HCT116 (cell line): ENCODE measurements around the gene PCGF2. TPM values are rescaled to one million over a fixed set of nuclear protein-coding genes. Genes with fewer than 3 reads are reported as not detected.

Experiments
- ATAC-seq: fragments of 200-7000 bp; cut with Tn5 transposase; 2 replicates; pipeline ENCODE4 v1.9.1; 2020; ENCODE audit warnings: mild to moderate bottlenecking, moderate library complexity
- BruUV-seq: library from RNA; stranded (reverse); fragments of 400-500 nt; replicated peaks from 2 replicates; lab custom pipeline; 2021; lab: Mats Ljungman, UMichigan
- CTCF ChIA-PET: fragments of 300-600 bp; sonication (Branson Sonifier 250); formaldehyde crosslinking; loops from one replicate; lab custom pipeline; 2021; ENCODE audit warnings: antibody characterized with exemption; lab: Charles Lee
- POLR2A ChIA-PET: fragments of 300-600, 350-600 bp; sonication (Branson Sonifier 250); formaldehyde crosslinking; loops from one replicate; lab custom pipeline; 2021; ENCODE audit warnings: antibody characterized with exemption; lab: Charles Lee
- RAD21 ChIA-PET, 2 experiments: fragments of 300-600 bp; sonication (Branson Sonifier 250); formaldehyde crosslinking; loops; one replicate each; lab custom pipeline; 2023; ENCODE audit warnings: low total read pairs in 2 of 2; ENCODE audit not compliant: uncharacterized antibody in 2 of 2, unreplicated experiment in 2 of 2, low non-redundant PET in 1 of 2; lab: Charles Lee
- DNase-seq: peaks from one replicate; pipeline ENCODE4 v3.0.0-alpha.2; 2010; ENCODE audit warnings: low read depth, low spot score
- H2AFZ ChIP-seq: fragments of 200-600 bp; shearing (Covaris generic), sonication (generic); 2 replicates; pipeline ENCODE4 v1.6.1; 2017; ENCODE audit warnings: low read depth, mixed run types, mixed read lengths, antibody characterized with exemption, low read length; ENCODE audit not compliant: poor library complexity, severe bottlenecking
- H3K27ac ChIP-seq: 2 replicates; pipeline ENCODE4 v1.5.1; 2012; ENCODE audit warnings: low read depth, low read length
- H3K27me3 ChIP-seq: fragments of 200-600 bp; sonication (generic); 2 replicates; pipeline ENCODE4 v1.6.1; 2016; ENCODE audit warnings: mixed run types, low read length, mixed read lengths; ENCODE audit not compliant: insufficient read depth
- H3K36me3 ChIP-seq, 2 experiments: fragments of 200-500 bp in 1 of 2; fragments of 200-600 bp in 1 of 2; sonication (Bioruptor generic) in 1 of 2; sonication (generic) in 1 of 2; 2 replicates each; pipeline versions ENCODE4 v1.5.1 to v1.6.1; 2014 to 2016; ENCODE audit warnings: low read length in 2 of 2, inconsistent platforms in 1 of 2, mixed read lengths in 1 of 2, mixed run types in 1 of 2; ENCODE audit not compliant: insufficient read depth in 2 of 2, control insufficient read depth in 1 of 2
- H3K4me1 ChIP-seq, 2 experiments: fragments of 200-600 bp in 1 of 2; sonication (generic) in 1 of 2; 2 replicates each; pipeline versions ENCODE4 v1.5.1 to v1.6.1; 2012 to 2017; ENCODE audit warnings: low read length in 2 of 2, inconsistent platforms in 1 of 2, mild to moderate bottlenecking in 1 of 2, mixed read lengths in 1 of 2, mixed run types in 1 of 2, moderate library complexity in 1 of 2; ENCODE audit not compliant: insufficient read depth in 2 of 2, control insufficient read depth in 1 of 2
- H3K4me2 ChIP-seq: fragments of 200-600 bp; sonication (generic); 2 replicates; pipeline ENCODE4 v1.6.1; 2017; ENCODE audit warnings: mixed run types, low read length, mixed read lengths
- H3K4me3 ChIP-seq, 2 experiments: fragments of 200-600 bp in 1 of 2; sonication (generic) in 1 of 2; replicated peaks in 1 of 2; 2 replicates each; pipeline ENCODE4 v1.5.1; 2011 to 2016; ENCODE audit warnings: low read length in 2 of 2, control low read depth in 1 of 2, low read depth in 1 of 2, mild to moderate bottlenecking in 1 of 2, mixed read lengths in 1 of 2, mixed run types in 1 of 2
- H3K79me2 ChIP-seq: fragments of 200-600 bp; sonication (generic); 2 replicates; pipeline ENCODE4 v1.6.1; 2017; ENCODE audit warnings: mild to moderate bottlenecking, mixed run types, low read length, moderate library complexity, mixed read lengths; ENCODE audit not compliant: insufficient read depth
- H3K9ac ChIP-seq: fragments of 200-600 bp; sonication (generic); 2 replicates; pipeline ENCODE4 v1.6.1; 2016; ENCODE audit warnings: low read length, mixed read lengths
- H3K9me2 ChIP-seq: fragments of 200-600 bp; sonication (generic), shearing (Covaris generic); 2 replicates; pipeline ENCODE4 v1.6.1; 2017; ENCODE audit warnings: mixed run types, mild to moderate bottlenecking, moderate library complexity; ENCODE audit not compliant: insufficient read depth
- H3K9me3 ChIP-seq, 2 experiments: fragments of 200-500 bp in 1 of 2; fragments of 200-600 bp in 1 of 2; sonication (Bioruptor generic) in 1 of 2; sonication (generic) in 1 of 2; 2 replicates each; pipeline ENCODE4 v1.6.1; 2014 to 2017; ENCODE audit warnings: low read length in 2 of 2, mixed read lengths in 2 of 2, inconsistent platforms in 1 of 2, low read depth in 1 of 2, mild to moderate bottlenecking in 1 of 2, mixed run types in 1 of 2, moderate library complexity in 1 of 2; ENCODE audit not compliant: control insufficient read depth in 1 of 2, insufficient read depth in 1 of 2
- H4K20me1 ChIP-seq: fragments of 200-600 bp; sonication (generic), shearing (Covaris generic); 2 replicates; pipeline ENCODE4 v1.6.1; 2017; ENCODE audit warnings: mixed run types, mild to moderate bottlenecking, moderate library complexity; ENCODE audit not compliant: insufficient read depth
- EZH2 ChIP-seq: fragments of 200-600 bp; sonication (generic); IDR thresholded peaks from 2 replicates; pipeline ENCODE4 v1.6.1; 2017; ENCODE audit warnings: antibody characterized with exemption, mixed run types
- JUND ChIP-seq: IDR thresholded peaks from 2 replicates; pipeline ENCODE4 v1.6.1; 2012
- RAD21 ChIP-seq: IDR thresholded peaks from 2 replicates; pipeline ENCODE4 v1.6.1; 2012; ENCODE audit warnings: low read depth, mild to moderate bottlenecking
- SIN3A ChIP-seq: IDR thresholded peaks from 2 replicates; pipeline ENCODE4 v1.6.1; 2012; ENCODE audit warnings: low read depth
- SRF ChIP-seq: IDR thresholded peaks from 2 replicates; pipeline ENCODE4 v1.6.1; 2012; ENCODE audit warnings: low read depth
- ZFX ChIP-seq: fragments of 450-650 bp; IDR thresholded peaks from 2 replicates; pipeline ENCODE4 v1.6.1; 2017
- intact Hi-C: fragments of 100-400 bp; cut with micrococcal nuclease; formaldehyde crosslinking; loops from 2 replicates; pipeline ENCODE4 v1.10.0; 2022
- total RNA-seq: library from RNA; stranded (reverse); gene quantifications from one replicate; pipeline ENCODE4 v1.2.1, GENCODE V29; 2021; ENCODE audit not compliant: unreplicated experiment
- TF ChIP-seq, protein P1 (sequence below), 3 experiments: fragments of 200-600 bp in 1 of 3; sonication (generic) in 1 of 3; IDR thresholded peaks in 2 of 3; conservative IDR thresholded peaks in 1 of 3; 2 replicates each; pipeline ENCODE4 v1.5.1; 2012 to 2017; ENCODE audit warnings: low read depth in 2 of 3, low read length in 2 of 3, antibody characterized with exemption in 1 of 3, borderline replicate concordance in 1 of 3, control low read depth in 1 of 3, mild to moderate bottlenecking in 1 of 3, mixed read lengths in 1 of 3, mixed run types in 1 of 3, moderate library complexity in 1 of 3; ENCODE audit not compliant: insufficient read depth in 1 of 3

Gene PCGF2
- total RNA-seq, 1 experiment from 2014 or later = 64.6 TPM

- H3K4me3 ChIP-seq = no peak overlapping the region
- BruUV-seq = no TSS peak
- H3K27me3 ChIP-seq = no peaks in the 10 kb centered on the region
- no peak overlapping the region for H3K4me2 ChIP-seq
- peak; percentile 34 for DNase-seq
- no peaks in the 10 kb centered on the region for H3K4me1 ChIP-seq
- ChIA-PET POLR2A (no interaction called here), RAD21 (interaction anchor here (0.5 to 0.7 kb wide), 2 partner anchors 72 to 214 kb away, joined by 3 read pairs; no protein-coding TSS in a partner anchor), CTCF (interaction anchor here (0.8 to 1.2 kb wide), 2 partner anchors 10 to 26 kb away, joined by 3 to 4 read pairs; no protein-coding TSS in a partner anchor)
- peaks cover 42 to 59% of the 10 kb centered on the region in 2 experiments for H3K36me3 ChIP-seq
- H3K9ac ChIP-seq = no peak overlapping the region
- no peaks in the 10 kb centered on the region for H3K9me2 ChIP-seq
- peak; percentile 87 for ATAC-seq
- TF ChIP-seq RAD21 = peak; percentile 68
- TF ChIP-seq, protein P1, sequence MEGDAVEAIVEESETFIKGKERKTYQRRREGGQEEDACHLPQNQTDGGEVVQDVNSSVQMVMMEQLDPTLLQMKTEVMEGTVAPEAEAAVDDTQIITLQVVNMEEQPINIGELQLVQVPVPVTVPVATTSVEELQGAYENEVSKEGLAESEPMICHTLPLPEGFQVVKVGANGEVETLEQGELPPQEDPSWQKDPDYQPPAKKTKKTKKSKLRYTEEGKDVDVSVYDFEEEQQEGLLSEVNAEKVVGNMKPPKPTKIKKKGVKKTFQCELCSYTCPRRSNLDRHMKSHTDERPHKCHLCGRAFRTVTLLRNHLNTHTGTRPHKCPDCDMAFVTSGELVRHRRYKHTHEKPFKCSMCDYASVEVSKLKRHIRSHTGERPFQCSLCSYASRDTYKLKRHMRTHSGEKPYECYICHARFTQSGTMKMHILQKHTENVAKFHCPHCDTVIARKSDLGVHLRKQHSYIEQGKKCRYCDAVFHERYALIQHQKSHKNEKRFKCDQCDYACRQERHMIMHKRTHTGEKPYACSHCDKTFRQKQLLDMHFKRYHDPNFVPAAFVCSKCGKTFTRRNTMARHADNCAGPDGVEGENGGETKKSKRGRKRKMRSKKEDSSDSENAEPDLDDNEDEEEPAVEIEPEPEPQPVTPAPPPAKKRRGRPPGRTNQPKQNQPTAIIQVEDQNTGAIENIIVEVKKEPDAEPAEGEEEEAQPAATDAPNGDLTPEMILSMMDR (IDR thresholded peaks at IDR 0.05 in 2 of 3, conservative IDR thresholded peaks at IDR 0.05 in 1 of 3; ENCODE audit: borderline replicate concordance in 1 of 3, insufficient read depth in 1 of 3, low read depth in 2 of 3, low read length in 2 of 3) = peak in 2 of 3 experiments; percentile 65 to 72; a peak in 5 of 6 replicates
- TF ChIP-seq SIN3A = no peak
- H3K79me2 ChIP-seq = peaks cover 46% of the 10 kb centered on the region
- no peak overlapping the region for H3K27ac ChIP-seq
- H4K20me1 ChIP-seq = peaks cover 4% of the 10 kb centered on the region; the same call in 1 of the 2 replicates
- intact Hi-C loops = no loop called here
- no peak overlapping the region for H2AFZ ChIP-seq
- H3K9me3 ChIP-seq = no peaks in the 10 kb centered on the region
Measured at GRCh38 chr17:38761612-38762011, 13.5 kb upstream of the PCGF2 start.

DNA sequence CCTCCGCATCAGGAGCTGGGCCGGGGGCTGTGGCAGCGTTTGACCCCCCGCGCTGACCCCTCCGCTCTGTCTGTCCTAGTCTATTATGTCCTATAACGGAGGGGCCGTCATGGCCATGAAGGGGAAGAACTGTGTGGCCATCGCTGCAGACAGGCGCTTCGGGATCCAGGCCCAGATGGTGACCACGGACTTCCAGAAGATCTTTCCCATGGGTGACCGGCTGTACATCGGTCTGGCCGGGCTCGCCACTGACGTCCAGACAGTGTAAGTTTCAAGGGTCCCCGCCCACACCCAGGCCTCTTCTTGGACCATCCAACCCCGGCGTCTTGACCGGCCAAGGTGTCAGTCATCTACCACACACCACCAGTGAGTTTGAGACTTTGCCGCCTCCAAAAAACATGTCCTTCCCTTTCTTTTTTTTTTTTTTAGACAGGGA lies 5.0 kb upstream of the PCGF2 start:
- BruUV-seq = TSS peak; percentile 72
- Histone ChIP-seq H3K4me3 (peak overlapping the region; percentile 99 to 100), H3K4me1 (peaks cover 18 to 46% of the 10 kb centered on the region in 2 experiments), H3K9me3 (no peaks in the 10 kb centered on the region), H4K20me1 (no peaks in the 10 kb centered on the region), H3K27me3 (no peaks in the 10 kb centered on the region), H3K4me2 (peak overlapping the region; percentile 94), H3K9me2 (no peaks in the 10 kb centered on the region)
- no peak for DNase-seq
- intact Hi-C loops = loop anchor here (5.0 kb wide), 4 partner anchors 44 to 114 kb away; partner anchors contain the start of genes PIP4K2B and RPL23
- TF ChIP-seq ZFX (peak; percentile 25; the same call in 1 of the 2 replicates), JUND (no peak), EZH2 (no peak), SRF (no peak)
- TF ChIP-seq, all 23 proteins: peak for 1
- Histone ChIP-seq H2AFZ (no peak overlapping the region), H3K9ac (peak overlapping the region; percentile 93), H3K79me2 (peaks cover 66% of the 10 kb centered on the region), H3K27ac (peak overlapping the region; percentile 100), H3K36me3 (peaks cover 22 to 33% of the 10 kb centered on the region in 2 experiments)
- ChIA-PET RAD21 (no interaction called here), CTCF (no interaction called here), POLR2A (interaction anchor here (0.7 to 2.1 kb wide), 2 partner anchors 12 to 109 kb away, joined by 3 to 4 read pairs; no protein-coding TSS in a partner anchor)
- no peak for ATAC-seq
